HG03442 (cell line): ENCODE data around the gene ATAD3B.
"Not testable (repeated sequence)": the region's sequence is repeated elsewhere in the genome, so short reads cannot be mapped to it uniquely, and the experiment has no call there.

ENCODE experiments used
- ATAC-seq: cut with Tn5 transposase; IDR thresholded peaks from one replicate; pipeline ENCODE4 v1.9.1; 2021; ENCODE audit warnings: mild to moderate bottlenecking, moderate library complexity; ENCODE audit not compliant: unreplicated experiment

ATAD3B gene

GRCh38 chr1:1529936-1530335, 58.4 kb downstream of the ATAD3B start:
- no peak for ATAC-seq

DNA sequence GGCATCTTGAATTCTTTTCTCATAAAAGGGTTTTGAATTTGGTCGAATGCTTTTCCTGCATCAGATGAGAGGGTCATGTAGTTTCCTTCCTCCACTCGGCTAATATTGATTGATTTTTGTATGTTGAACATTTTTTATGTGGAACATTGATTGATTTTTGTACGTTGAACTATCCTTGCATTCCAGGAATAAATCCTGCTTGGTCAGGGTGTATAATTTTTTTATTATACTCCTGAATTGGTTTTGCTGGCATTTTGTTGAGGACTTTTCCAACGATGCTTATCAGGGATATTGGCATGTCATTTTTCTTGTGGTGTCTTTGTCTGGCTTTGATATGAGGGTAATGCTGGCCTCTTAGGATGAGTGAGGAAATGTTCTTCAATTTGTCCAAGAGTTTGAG, 60.4 kb downstream of the ATAD3B start:
- ATAC-seq = no peak

DNA sequence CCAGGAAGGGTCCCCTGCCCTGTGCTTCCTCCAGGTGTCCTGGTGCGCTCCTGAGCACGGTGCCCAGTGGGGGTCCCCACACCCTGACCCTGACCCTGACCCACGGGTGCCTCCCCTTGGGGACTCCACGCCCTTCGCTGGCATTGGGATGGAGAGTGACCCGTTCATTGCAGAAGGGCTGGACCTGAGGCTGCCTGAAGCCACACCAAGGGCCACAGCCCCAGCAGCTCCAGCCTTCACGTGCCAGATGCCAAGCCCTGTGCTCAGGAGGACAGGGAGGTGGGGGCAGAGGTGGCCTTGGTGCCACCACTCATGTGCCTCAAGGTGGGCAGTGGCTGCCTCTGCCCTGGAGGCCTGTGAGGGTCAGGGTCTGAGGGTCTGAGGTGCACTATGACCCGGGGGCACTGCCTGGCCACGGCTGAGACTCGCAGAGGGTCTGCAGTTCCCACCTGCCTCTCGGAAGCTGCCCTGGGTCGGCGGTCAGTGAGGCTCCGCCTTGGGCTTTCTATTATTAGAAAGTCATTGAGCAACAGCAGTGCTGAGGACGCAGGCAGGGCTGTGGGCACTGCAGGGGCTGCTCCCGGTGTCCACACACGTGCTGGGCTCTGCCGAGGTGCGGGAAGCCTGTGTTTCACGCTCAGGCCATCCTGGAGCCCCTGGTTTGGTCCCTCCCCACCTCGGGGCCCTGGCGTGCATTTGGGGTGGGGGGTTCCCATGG, 61.8 kb downstream of the ATAD3B start:
- ATAC-seq = not testable (repeated sequence)

- ATAC-seq = not testable (repeated sequence)
Observed at GRCh38 chr1:1533894-1534291, 62.3 kb downstream of the ATAD3B start.

- ATAC-seq = no peak
Observed at GRCh38 chr1:1534401-1535154, 63.0 kb downstream of the ATAD3B start.

GRCh38 chr1:1535201-1536018, 63.8 kb downstream of the ATAD3B start:
- no peak for ATAC-seq

DNA sequence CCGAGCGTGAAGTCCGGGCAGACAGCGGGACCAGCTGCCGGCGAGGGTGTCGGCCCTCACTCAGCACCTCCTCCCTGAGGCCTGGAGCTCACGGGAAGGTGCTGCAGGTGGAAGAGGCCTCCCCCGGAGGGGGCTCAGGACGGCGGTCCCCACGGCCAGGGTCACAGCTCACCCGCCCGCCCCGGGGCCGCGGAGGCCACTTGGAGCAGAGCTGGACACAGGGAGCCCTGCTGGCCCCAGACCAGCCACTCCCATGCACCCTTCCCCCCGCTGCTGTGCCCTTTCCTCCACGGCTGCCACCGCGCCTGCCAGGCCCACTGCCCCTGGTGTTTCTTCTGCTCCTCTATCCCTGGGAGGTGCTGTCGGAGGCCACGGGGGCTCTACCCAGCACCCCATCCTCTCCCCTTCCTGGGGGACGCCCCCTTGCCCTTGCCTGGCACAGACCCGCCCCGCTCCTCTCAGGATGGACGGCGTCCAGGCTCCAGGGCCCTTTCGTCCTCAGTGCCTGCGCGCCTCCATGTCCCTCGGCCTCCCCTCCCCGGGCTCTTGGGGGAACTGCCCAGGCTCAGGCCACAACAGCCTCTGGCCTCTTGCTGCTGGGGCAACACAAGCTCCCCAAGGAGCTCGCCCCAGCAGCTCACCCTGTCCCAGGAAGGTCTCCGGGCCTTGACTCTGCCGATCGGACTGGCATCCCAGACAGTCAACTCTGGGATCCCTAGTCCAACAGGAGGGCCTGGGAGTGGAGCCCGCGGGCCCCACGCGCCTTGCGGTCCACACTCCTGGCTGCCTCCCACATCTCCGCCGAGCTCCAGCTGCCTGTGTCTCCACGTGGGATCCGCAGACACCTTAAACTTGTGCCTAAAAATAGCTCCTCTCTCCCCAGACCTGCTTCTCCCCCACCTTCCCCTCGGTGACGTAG, 64.7 kb downstream of the ATAD3B start:
- ATAC-seq = no peak

DNA sequence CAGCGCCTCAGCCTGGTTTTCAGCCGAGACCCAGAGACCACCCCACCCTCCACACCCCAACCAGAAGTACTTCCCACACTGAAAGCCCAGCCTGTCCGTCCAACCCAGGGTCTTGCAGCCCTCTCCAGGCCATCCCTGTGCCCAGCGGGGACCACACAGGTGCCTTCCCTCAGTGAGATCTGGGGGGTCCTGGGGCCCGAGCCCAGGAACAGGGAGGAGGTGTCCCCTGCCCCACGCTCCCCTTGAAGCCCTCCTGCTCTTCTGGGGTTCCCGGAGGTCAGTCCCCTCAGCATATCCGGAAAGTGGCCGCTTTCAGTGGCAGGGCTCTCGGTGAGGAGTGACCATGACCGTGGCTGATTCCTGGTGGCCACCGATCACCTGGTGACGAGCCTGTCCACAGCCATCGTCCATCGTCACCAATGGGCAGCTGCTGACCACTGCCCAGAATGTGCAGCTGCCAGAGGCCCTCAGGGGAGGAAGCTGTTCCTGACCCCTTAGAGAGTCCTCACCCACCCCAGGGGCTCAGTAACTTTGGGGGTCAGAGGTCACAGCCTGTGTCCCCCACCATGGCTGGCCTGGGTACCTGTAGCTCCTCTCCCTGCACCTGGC, 65.5 kb downstream of the ATAD3B start:
- ATAC-seq = no peak

DNA sequence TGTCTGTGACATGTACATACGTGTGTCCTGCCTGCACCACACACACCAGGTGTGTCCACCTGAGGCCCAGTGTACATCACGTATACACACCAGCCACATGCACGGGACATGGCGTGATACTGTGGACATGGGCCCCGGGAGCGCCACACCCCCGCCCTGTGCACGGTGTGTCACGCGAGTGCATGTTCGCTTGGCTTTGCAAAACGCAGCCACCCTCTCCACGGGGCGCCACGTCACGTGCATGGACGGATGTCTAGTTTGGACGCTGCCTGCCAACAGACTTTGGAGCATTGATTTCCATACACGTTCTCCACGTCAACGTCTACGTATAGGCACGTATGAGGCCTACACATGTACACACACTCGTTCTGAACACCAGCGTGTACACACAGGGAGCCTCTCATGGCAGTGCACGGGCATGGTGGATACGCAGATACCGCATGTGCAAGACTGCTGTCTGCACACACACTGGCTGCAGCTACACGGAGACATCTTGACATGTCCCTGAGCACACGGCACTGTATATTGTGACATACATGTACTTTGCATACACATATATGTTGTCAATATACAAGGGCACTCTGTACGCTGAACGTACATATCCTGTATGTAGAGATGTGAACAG, 66.2 kb downstream of the ATAD3B start:
- ATAC-seq = no peak

- no peak for ATAC-seq
Observed at GRCh38 chr1:1538334-1538733, 66.8 kb downstream of the ATAD3B start.

GRCh38 chr1:1538989-1539309, 67.4 kb downstream of the ATAD3B start:
- ATAC-seq = no peak

- ATAC-seq = no peak
Observed at GRCh38 chr1:1539310-1540089, 67.9 kb downstream of the ATAD3B start.

- no peak for ATAC-seq
Observed at GRCh38 chr1:1540090-1540817, 68.7 kb downstream of the ATAD3B start, which contains the start of gene TMEM240. TSS of gene TMEM240 (minus strand) at chr1:1540624. CDS start at chr1:1540346, 278 bp downstream.

- ATAC-seq = no peak
Observed at GRCh38 chr1:1540818-1541628, 69.5 kb downstream of the ATAD3B start.

GRCh38 chr1:1541956-1542765, 70.6 kb downstream of the ATAD3B start:
- ATAC-seq = no peak
